M059J (cell line): ENCODE results near the gene FAM53B. TPM values are rescaled to one million over a fixed set of nuclear protein-coding genes. Genes with fewer than 3 reads are reported as not detected.
A peak's percentile ranks its signal among the peaks of the same experiment; 100 is the strongest.

Source experiments
- DNase-seq: peaks from one replicate; pipeline ENCODE4 v3.0.0-alpha.2; 2012; ENCODE audit warnings: low read depth
- total RNA-seq: library from RNA; depleted of rRNA; stranded (reverse); fragments of >200 nt; shearing (Covaris generic); gene quantifications from 2 replicates; pipeline ENCODE4 v1.2.3, GENCODE V29; 2014

The FAM53B gene
- total RNA-seq, 1 experiment from 2014 or later: 16.7 TPM

DNA sequence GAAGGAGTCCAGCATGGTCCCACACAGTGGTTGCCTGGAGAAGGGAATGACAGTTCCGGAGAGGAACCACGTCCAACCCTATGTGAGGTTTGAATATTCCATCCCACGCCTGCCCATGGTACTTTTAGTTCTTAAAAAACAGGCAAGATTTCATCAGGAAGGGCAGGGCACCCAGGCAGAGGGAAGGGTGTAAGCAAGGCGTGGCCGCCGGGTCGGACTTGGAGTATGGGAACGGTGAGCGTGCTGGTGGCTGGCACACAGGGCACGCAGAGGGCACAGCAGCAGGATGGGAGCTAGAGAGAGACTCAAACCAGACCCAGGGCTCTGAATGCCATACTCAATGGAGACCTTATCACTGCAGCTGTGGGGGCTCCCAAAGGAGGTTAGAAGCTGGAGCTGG, 34.3 kb downstream of the FAM53B start:
- no peak for DNase-seq

DNA sequence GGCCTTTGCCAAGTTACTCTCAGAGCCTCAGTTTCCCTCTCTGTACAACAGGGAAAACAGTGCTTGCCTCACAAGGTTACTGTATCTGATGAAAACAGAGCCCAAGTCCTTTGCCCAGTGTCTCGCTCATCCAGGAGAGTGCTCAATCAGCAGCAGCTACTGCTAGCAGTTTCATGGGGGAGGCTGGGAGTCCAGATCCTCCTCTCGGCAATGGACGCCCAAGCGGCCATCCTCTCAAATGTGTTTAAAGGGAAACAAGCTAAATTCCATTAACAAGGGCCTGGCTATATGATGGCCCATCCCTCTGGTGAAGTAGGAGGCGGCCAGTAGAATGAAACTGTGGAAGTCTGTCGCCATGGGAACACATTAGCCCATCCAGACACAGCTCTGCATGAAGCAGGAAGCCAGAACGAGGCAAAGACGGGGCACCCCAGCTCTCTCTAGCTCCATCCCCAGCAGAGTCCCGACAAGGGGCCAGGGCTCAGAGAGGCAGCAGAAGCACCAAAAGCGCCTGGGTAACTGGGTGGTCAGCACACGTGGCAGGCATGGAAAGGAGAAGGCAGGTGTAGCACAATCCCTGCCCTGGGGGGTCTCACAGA, 35.2 kb downstream of the FAM53B start:
- DNase-seq: no peak

GRCh38 chr10:124708246-124708779, 35.9 kb downstream of the FAM53B start:
- DNase-seq: peak; percentile 3

- DNase-seq: no peak
Measured at GRCh38 chr10:124707551-124707950, 36.6 kb downstream of the FAM53B start.

DNA sequence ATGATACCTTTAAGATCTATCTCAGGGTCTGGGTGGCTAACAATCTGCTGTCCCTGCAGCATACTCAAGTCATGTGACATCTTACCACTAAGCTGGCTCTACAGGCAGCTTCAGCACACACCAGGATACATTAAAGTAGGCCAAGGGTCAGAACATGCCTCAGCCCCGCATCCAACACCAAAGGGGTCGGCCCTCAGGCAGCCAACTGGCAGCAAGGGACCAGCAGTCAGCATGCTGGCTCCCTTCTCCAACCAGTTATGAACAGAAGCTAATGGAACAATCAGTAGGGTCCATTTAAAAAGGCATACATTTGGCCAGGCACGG, 37.1 kb downstream of the FAM53B start:
- no peak for DNase-seq

DNA sequence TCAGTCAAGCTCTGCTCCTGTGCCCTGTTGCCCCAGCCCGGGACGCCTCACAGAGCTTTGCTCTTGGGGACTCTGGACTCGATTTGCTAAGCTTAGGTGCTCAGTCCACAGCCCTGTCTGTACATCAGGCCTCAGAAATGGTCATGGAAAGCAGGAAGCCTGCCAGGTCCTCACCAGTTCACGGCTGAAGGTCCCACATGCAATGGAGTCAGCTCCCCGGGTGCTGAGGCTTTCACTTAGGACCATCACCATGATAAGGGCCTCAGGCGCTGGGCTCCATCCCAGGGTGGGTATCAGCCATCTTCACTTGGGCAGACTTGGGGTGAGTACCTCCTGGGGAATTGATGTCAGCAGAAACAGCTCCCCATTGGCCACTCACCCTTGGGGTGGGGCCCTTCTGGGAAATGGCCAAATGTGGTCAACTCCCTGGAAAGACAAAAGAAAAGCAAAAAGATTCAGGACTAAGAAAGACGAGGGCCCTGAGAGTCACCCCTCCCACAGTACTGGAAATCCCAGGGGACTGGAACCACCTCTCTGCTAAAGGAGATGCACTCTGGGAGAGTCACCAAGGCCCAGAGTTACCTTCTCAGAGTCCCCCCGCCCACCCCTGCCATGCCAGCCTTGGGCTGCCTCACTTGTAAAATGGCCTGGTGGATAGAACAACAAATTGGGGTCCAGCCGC, 37.6 kb downstream of the FAM53B start:
- no peak for DNase-seq

DNA sequence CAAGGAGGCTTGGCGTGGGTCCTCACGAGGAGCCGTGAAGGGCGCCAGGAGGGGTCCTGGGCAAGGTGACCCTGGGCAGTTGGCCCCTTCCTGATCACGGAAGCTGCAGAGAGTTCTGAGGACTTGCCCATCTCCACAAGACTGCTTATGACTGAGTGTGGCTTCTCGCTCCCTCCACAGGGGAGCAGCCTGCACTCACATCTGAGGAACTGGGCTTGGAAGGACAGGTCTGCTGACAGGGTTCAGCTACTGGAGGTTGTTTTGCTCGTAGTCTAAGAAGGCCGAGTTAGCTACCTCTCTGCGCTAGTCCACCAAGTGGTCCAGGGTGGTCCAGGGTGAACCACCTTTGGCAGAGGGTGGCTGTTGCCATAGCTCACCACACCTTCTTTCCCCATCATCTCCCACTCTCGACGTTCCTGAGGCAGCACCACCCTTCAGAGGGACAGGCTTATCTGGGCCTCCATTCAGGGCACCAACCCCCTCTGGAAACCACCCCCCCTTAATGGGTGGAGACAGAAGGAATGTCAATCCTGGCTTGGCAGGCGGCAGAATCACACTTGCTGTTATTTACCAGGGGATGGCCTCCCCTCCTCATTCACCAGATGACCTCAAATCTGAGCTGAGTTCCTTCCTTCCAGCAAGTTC, 38.2 kb downstream of the FAM53B start:
- no peak for DNase-seq

DNA sequence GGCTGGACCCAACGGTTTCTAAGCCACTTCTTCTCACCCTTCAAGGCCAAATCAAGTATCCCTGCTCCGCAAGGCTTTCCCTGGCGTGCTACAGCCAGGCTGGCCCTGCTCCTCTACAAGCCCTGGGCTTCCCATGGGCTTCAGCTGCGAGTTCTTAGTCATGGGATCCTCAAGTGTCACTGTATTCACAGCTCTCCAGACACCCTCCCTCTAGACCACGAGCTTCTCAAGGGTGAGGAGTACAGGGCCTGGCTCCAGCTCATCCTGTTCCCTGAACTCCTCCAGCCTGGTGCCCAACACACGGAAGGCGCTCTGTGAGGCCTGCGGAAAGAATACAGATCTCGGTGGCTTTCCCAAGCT, 38.8 kb downstream of the FAM53B start:
- no peak for DNase-seq

DNA sequence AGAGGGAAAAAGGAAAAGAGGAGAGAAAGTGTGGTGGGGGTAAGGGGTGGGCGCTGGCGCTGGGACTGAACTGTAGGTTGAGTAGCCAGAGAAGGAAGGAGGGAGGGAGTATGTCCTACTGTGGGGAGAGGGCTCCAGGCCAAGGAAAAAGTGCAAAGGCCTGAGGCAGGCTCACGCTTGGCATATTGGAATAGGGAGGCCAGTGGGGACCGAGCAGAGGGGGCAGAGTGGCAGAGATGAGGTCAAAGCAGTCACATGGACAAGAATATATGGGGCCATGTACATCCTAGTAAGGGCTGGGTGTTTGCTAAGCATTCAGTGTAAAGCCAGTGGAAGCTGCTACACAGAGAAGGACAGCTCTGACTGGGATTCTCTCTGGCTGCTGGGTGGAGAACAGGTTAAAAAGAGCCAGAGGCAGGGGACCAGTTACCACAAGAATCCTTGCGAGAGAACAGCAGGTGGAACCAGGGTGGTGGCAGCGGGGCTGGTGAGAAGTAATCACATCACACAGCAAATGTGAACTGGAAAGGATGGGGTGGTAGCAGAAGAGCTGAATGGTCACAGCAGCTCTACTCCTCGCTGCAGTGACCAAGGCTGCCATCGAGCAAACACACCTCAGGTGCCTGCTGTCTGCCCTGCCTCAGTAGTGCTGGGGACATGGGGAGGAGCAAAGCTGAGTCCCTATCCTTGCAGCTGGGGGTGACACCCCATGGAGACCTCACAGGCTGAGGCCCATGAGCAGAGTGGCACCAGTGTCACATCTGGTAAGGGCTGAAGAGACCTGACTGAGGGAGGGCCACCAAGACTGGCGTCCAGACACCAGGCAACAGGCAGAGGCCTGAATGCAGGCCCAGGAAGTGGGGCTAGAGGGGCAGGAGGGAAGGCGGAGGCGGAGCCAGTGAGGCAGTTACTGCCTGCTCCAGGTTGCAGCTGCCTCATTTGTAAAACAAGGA, 39.5 kb downstream of the FAM53B start:
- DNase-seq: no peak

DNA sequence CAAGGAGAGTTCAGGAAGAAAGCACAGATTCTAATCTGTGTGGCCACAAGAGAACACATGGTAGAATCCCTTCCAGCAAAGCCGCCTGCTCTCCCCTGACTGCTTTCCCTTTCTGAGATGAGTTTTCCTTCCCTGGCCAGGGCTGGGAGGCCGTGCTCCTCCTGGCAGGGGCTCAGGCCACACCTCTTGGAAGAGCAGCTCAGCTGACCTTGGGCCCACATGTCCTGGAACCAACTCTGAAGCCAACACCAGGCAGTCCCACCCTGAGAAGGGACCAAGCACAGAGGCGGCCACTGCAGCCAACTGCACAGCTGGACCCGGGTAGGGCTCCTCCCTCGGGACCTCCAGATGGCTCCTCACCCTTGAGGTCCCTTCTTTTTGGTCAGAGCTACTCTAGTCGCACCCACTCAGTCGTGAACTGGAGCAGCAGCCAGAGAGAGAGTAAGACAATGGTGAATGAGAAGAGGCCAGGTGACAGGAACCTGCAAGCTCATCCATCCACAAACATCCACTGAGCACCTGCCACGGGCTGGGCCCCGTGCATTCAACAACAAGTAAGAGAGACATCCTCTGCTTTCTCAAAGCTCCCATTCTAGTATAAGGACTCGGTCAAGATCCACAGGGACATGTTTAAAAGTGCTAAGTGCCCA, 40.3 kb downstream of the FAM53B start:
- DNase-seq: no peak

GRCh38 chr10:124703372-124703771, 40.8 kb downstream of the FAM53B start:
- no peak for DNase-seq

DNA sequence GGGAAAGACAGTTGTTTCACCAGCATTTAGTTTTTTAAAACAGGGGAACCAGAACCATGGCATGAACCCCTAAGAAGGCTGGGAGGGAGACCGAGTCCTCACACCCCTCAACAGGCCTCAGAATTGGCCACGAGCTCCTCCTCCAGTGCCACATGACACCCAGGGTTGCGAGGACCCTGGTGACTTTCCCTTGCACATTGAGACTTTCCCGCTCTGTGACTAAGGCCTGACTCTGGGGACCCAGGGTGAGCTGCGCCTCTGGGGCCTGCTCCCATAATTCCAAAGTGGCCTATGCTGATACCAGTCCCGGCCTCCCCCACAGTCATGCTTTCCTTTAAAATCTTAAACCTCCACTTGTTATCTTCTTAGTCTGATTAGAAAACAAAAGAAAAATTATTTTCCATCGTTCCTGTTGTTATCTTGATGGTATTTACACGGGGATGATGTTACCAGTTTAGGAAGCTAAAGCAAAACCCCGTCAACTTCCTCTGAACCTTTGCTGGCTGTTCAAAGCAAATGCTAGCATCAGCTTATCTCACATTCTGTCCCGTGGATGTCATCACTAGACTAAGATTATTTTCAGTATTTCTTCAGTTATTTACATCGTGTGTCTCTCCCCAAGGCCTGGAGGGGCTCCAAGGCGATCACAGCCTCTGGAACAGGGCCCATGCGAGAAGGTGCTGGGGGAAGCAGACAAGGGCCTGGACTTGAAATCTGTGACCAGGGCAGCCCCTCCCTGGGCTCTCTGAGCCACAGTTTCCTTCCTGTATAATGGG, 42.1 kb downstream of the FAM53B start:
- DNase-seq: no peak

DNA sequence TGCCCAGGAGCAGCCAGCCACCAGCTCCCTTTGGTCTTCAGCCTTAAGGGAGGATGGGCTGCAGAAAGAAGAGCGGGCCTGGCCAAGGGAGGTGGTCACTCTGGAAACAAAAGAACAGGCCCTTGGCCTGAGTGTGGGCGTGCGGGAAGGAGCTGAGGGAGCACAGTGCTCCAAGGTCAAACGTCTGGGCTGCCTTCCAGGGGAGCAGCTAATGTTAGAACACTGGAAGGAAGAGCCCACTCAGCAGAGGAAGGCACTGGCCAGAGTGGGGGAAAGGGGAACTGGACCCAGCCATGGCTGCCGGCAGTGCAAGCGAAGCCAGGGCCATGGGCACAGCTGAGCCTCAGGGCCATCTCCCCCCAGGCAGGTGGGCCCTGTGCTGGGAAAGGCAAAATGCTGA, 42.7 kb downstream of the FAM53B start:
- no peak for DNase-seq

DNA sequence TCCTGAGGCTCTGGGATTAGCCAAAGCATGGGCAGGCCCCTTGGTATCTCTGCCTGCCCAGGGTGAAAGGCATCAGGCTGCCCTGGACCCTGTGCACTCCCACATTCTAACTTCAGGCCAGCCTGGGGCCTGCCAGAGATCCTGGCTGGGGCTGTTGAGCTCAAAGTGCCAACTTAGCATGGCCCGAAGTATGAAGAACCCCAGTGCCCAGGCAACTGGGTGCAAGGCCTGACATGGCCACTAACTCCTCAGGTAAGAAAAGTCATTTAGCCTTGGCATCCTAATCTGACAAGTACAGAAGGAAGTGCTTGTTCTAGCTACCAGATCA, 43.2 kb downstream of the FAM53B start:
- no peak for DNase-seq

GRCh38 chr10:124700293-124701037, 43.7 kb downstream of the FAM53B start:
- DNase-seq: no peak

GRCh38 chr10:124699471-124700292, 44.5 kb downstream of the FAM53B start:
- no peak for DNase-seq

DNA sequence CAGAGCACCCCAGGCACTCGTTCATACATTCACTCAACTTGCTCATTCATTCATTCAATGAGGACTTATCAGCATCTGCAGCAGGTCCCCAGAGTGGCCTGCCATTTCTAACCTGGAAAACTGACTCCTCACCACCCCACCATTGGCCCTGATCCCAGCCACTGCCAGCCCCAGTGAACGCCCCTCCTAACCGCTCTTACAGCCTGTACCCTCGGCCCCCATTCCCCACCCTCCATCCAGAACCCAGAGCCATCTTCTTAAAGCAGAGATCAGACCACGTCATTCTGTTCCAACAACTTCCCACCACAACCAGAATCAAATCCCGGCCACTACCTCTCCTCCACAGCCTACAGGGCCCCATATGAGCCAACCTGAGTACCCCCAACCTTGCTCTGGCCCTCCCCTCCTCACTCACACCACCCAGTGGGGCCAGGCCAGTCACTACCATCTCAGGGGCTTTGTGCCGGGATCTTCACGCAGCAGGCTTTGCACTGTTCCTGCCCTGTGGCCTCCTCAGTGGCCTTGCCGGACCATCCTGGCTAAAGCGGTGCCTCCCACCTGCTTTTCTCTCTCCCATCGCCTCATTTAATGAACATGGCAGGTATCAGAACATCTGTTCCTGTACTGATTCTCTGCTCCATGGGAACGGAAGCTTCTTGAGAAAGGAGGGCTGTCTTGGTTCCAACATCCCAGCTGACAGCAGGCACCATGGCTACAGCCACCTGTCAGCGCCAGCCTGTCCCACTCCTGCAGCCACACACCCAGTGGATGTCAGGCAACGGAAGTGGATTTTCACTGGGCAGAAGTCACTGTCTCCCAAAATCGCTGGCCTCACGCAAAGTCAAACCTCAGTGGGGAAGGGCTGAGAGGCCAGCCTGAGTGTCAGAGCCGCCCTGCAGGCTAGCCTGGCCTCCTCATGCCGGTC, 45.4 kb downstream of the FAM53B start:
- DNase-seq: no peak

DNA sequence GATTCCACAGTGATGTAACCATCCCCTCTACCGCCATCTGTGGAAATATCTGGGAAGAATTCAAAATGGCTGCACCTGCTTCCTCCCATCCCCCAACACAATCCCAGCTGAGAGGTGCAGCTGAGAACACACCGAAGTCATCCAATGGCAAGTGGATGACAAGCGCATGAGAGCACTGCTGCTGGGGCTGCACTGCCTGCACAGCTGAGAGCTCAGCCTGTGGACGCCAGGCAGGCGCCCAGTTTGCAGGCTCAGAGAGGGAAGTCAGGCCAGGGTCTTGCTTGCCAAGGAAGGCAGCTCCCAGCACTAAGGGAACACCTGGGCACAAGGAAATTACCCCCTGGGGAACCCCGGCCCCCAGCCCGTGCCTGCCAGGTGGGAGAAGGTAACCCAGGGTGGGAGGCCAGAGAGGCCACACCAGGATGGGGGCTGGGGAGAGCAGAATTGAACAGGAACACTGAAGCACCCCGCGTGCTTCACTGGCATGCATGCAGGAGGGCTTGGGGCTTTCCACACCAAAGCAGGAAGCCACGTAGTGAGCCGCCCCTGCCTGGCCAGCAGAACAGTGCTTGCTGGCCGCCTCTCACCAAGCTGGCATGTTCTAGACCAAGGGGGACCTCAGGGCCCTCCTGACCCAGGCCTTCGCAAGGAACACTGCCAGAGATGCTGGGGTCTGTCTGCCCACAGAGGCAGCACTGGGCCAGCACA, 46.2 kb downstream of the FAM53B start:
- DNase-seq: no peak
